ENCODE measurements around the gene ST8SIA2.

DNA sequence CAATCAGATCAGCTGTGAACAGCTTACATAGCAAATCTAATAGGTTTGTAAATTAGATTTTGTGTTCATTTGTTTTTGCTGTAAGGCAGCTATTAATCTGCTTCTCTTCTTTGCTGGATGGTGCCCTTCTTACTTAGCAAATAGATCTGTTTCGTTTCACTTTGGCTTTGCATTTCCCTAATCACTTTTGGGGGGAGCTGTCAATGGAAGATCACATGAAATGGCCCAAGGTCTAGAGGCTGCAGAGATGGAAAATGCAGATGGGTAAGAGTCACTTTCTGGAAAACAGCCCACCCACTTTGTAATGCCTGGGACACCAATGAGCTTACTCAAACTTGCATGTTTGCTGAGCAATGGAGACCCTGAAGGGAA lies 36.4 kb downstream of the ST8SIA2 start:
- TF ChIP-seq, protein P1, sequence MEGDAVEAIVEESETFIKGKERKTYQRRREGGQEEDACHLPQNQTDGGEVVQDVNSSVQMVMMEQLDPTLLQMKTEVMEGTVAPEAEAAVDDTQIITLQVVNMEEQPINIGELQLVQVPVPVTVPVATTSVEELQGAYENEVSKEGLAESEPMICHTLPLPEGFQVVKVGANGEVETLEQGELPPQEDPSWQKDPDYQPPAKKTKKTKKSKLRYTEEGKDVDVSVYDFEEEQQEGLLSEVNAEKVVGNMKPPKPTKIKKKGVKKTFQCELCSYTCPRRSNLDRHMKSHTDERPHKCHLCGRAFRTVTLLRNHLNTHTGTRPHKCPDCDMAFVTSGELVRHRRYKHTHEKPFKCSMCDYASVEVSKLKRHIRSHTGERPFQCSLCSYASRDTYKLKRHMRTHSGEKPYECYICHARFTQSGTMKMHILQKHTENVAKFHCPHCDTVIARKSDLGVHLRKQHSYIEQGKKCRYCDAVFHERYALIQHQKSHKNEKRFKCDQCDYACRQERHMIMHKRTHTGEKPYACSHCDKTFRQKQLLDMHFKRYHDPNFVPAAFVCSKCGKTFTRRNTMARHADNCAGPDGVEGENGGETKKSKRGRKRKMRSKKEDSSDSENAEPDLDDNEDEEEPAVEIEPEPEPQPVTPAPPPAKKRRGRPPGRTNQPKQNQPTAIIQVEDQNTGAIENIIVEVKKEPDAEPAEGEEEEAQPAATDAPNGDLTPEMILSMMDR (conservative IDR thresholded peaks at IDR 0.05 in 1 of 2, IDR thresholded peaks at IDR 0.05 in 1 of 2; ENCODE audit: low read depth in 1 of 2, low read length in 2 of 2) = no peak
- no peak for TF ChIP-seq EZH2 (IDR thresholded peaks at IDR 0.05; ENCODE audit: low read length, missing control alignments)

Data from fibroblast of lung (primary cell).